Peyer's patch (tissue), 4 donors: ENCODE data around the gene MRC2. TPM values are rescaled to one million over a fixed set of nuclear protein-coding genes. Genes with fewer than 3 reads are reported as not detected.

Experiments
- DNase-seq, 3 donors: peaks; one replicate each; pipeline ENCODE4 v3.0.0-alpha.2; 2017 to 2019
- H3K27ac ChIP-seq, 4 donors: fragments of 200-600 bp; sonication (generic); one replicate each; pipeline ENCODE4 v1.5.1; 2016 to 2019
- H3K27me3 ChIP-seq, 2 donors: fragments of 200-600 bp; sonication (generic); one replicate each; pipeline ENCODE4 v1.5.1; 2019
- H3K36me3 ChIP-seq, 3 donors: fragments of 200-600 bp; sonication (generic); one replicate each; pipeline ENCODE4 v1.5.1; 2016 to 2019
- H3K4me1 ChIP-seq, 4 donors: fragments of 200-600 bp; sonication (generic); one replicate each; pipeline ENCODE4 v1.5.1; 2016 to 2019
- H3K4me3 ChIP-seq, 4 donors: fragments of 200-600 bp; sonication (generic); 1 replicate in 3 of 4; 2 replicates in 1 of 4; pipeline ENCODE4 v1.5.1; 2016 to 2019; ENCODE audit warnings: mild to moderate bottlenecking in 1 of 4
- H3K9me3 ChIP-seq, 4 donors: fragments of 200-600 bp; sonication (generic); one replicate each; pipeline ENCODE4 v1.5.1; 2016 to 2019; ENCODE audit warnings: mild to moderate bottlenecking in 1 of 4
- POLR2A ChIP-seq, 2 donors: fragments of 450-650 bp; IDR thresholded peaks; one replicate each; pipeline ENCODE4 v1.5.1; 2017; ENCODE audit warnings: antibody characterized with exemption in 2 of 2, mild to moderate bottlenecking in 2 of 2, moderate library complexity in 2 of 2
- total RNA-seq, 4 donors: library from RNA; depleted of rRNA; stranded (reverse); fragments of >200 nt; gene quantifications; one replicate each; pipeline ENCODE4 v1.1.0, GENCODE V29; 2016
- TF ChIP-seq, protein P1 (sequence below), 6 experiments: fragments of 450-650 bp in 4 of 6; fragments of 200-600 bp in 2 of 6; sonication (generic) in 1 of 6; IDR thresholded peaks; one replicate each; pipeline ENCODE4 v1.5.1; 2017 to 2019; ENCODE audit warnings: antibody characterized with exemption in 6 of 6, mild to moderate bottlenecking in 3 of 6, moderate library complexity in 1 of 6

Gene MRC2
- total RNA-seq, 4 donors from 2014 or later, result 9.0 to 33.8 (median 14.6) TPM

DNA sequence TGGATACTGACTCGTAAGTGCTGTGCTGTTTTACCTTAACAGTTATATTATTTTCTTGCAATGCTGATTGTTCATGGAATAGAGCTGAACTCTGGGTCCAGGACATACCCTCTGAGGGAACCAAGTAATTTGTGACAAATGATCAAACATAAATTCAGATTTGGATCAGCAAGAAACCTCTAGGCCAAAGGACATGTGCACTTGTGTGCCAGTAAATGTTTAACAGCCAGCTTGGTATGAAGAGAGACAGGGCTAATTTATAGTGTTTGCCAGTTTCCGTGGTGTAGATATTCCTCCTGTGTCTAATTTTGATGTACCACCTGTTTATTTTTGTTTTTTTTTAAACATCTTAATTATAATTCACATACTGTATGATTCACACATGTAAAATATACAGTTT lies 30.8 kb upstream of the MRC2 start:
- Histone ChIP-seq H3K27me3 (no peaks in the 10 kb centered on the region), H3K27ac (no peak overlapping the region), H3K4me3 (no peak overlapping the region), H3K36me3 (peaks cover 0 to 83% (median 0%) of the 10 kb centered on the region in 3 donors), H3K9me3 (no peaks in the 10 kb centered on the region), H3K4me1 (no peaks in the 10 kb centered on the region)
- TF ChIP-seq, protein P1, sequence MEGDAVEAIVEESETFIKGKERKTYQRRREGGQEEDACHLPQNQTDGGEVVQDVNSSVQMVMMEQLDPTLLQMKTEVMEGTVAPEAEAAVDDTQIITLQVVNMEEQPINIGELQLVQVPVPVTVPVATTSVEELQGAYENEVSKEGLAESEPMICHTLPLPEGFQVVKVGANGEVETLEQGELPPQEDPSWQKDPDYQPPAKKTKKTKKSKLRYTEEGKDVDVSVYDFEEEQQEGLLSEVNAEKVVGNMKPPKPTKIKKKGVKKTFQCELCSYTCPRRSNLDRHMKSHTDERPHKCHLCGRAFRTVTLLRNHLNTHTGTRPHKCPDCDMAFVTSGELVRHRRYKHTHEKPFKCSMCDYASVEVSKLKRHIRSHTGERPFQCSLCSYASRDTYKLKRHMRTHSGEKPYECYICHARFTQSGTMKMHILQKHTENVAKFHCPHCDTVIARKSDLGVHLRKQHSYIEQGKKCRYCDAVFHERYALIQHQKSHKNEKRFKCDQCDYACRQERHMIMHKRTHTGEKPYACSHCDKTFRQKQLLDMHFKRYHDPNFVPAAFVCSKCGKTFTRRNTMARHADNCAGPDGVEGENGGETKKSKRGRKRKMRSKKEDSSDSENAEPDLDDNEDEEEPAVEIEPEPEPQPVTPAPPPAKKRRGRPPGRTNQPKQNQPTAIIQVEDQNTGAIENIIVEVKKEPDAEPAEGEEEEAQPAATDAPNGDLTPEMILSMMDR (IDR thresholded peaks at IDR 0.05), result no peak
- no peak for TF ChIP-seq POLR2A (IDR thresholded peaks at IDR 0.05)
- DNase-seq, result no peak

DNA sequence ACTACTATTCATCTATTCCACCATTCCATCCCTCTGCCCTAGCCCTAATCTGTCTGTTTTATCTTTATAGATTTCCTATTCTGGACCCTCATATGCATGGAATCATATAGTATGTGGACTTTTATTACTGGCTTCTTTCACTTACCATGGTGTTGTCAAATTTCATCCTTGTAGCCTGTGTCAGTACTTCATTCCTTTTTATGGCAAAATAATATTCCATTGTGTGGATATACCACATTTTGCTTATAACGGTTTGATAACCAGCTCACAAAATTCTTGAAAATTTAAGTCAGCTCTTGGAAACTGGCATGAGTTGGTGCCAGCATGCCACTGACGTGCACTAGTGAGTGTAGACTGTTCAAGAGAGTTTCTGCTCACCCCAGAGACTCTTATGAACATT lies 30.3 kb upstream of the MRC2 start:
- no peaks in the 10 kb centered on the region for H3K27me3 ChIP-seq
- no peak overlapping the region for H3K27ac ChIP-seq
- no peak for TF ChIP-seq POLR2A (IDR thresholded peaks at IDR 0.05)
- TF ChIP-seq, protein P1 (IDR thresholded peaks at IDR 0.05), result no peak
- peaks cover 0 to 88% (median 0%) of the 10 kb centered on the region in 3 donors for H3K36me3 ChIP-seq
- H3K4me3 ChIP-seq, result no peak overlapping the region
- H3K9me3 ChIP-seq, result no peaks in the 10 kb centered on the region
- H3K4me1 ChIP-seq, result no peaks in the 10 kb centered on the region
- DNase-seq, result no peak

DNA sequence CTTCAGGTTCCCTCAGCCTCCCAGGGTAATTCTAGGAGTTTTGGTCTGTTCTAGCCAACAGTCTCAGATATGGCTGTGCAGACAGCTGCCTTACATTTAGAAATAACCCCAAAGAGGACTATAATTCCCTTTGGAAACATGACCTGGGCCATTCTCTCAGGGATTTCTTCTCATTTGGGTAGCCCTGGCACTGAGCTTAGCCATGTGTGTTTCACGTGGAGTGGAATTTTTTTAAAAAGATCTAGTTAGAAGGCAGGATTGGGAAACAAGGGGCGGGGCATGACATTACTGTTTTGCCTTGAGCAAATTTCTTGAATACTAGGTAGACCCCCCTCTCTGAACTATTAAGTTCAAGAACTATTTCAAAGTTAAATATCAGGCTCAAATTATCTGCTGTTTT lies 29.6 kb upstream of the MRC2 start:
- H3K4me1 ChIP-seq, result no peaks in the 10 kb centered on the region
- H3K27me3 ChIP-seq, result no peaks in the 10 kb centered on the region
- DNase-seq, result no peak
- no peak overlapping the region for H3K4me3 ChIP-seq
- no peaks in the 10 kb centered on the region for H3K9me3 ChIP-seq
- no peak overlapping the region for H3K27ac ChIP-seq
- H3K36me3 ChIP-seq, result peaks cover 0 to 88% (median 0%) of the 10 kb centered on the region in 3 donors
- no peak for TF ChIP-seq POLR2A (IDR thresholded peaks at IDR 0.05)
- TF ChIP-seq, protein P1 (IDR thresholded peaks at IDR 0.05), result no peak

DNA sequence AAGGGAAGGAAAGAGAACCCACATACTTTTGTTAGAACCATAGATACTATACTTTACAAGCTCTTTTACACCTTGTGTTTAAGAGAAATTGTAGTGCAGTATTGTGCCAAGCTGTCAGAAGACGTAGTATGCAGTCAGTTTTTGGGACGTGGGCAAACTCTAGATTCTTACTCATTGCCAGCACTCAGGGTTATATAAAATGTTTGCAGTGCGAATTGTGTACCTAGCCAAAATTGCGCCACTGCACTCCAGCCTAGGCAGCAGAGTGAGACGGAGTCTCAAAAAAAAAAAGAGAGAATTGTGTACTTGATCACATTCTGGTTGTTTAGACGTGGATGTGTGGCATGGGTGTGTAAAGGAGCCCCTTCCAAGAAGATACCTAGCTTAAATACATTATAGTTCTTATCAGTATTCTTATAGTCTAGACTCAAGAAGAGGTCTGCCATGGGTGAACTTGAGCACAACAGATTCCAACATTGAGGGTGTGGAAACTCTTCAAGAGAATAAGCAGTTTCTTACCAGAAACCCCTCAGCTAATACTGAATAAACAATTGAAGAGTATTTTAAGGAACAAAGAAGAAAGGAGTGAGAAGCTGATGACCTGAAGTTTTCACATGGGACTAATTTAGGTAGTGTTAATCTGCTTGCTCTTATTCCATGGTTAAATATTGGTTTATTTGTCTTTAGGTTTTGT lies 27.4 kb upstream of the MRC2 start:
- TF ChIP-seq, protein P1 (IDR thresholded peaks at IDR 0.05), result no peak
- no peak for TF ChIP-seq POLR2A (IDR thresholded peaks at IDR 0.05)
- Histone ChIP-seq H3K9me3 (no peaks in the 10 kb centered on the region), H3K27me3 (no peaks in the 10 kb centered on the region), H3K4me1 (no peaks in the 10 kb centered on the region), H3K36me3 (peaks cover 0 to 91% (median 0%) of the 10 kb centered on the region in 3 donors), H3K27ac (no peak overlapping the region), H3K4me3 (no peak overlapping the region)
- no peak for DNase-seq

DNA sequence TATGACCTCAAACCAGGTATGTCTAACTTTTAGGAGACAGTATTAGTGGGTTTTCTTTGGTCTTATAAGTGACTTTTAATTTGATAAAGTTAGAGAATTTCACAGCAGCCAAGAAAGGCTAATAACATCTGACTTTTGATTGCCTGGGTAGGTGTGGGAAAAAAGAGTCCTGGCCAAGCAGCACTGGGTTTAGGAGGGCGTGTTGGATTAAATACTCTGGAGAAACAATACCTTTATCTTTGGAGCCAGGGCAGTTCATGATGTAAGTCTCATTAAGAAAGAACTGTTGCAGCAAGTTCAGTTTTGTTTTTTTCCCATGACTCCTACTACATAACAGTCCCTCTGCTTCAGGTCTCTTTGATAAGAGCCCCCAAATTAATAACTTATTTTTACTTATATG lies 26.7 kb upstream of the MRC2 start:
- H3K4me3 ChIP-seq, result no peak overlapping the region
- DNase-seq, result no peak
- H3K27me3 ChIP-seq, result no peaks in the 10 kb centered on the region
- peaks cover 0 to 84% (median 0%) of the 10 kb centered on the region in 3 donors for H3K36me3 ChIP-seq
- TF ChIP-seq, protein P1 (IDR thresholded peaks at IDR 0.05), result no peak
- no peak for TF ChIP-seq POLR2A (IDR thresholded peaks at IDR 0.05)
- H3K4me1 ChIP-seq, result no peaks in the 10 kb centered on the region
- no peak overlapping the region for H3K27ac ChIP-seq
- H3K9me3 ChIP-seq, result no peaks in the 10 kb centered on the region
